ENCODE measurements around the gene OSBP2.

OSBP2 gene

DNA sequence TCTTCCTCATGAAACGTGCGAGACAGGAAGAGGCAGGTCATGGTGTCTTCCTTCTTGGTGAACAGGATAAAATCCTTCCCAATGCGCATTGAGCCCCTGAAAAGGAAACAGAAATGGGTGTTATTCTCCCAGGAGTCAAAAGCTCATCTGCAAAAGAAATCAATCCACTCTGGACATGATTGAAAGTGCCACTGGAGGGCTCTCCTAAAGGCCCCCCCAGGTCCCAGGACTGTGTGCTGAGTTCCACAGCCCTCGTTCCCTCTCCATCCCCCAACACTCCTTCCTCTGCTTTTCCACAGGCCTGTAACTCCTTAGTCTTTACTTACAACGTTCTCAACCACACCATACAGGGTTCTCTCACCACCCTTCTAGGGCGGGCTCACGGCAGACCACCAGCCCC is 251.7 kb downstream of the OSBP2 start:
- DNase-seq = no peak

DNA sequence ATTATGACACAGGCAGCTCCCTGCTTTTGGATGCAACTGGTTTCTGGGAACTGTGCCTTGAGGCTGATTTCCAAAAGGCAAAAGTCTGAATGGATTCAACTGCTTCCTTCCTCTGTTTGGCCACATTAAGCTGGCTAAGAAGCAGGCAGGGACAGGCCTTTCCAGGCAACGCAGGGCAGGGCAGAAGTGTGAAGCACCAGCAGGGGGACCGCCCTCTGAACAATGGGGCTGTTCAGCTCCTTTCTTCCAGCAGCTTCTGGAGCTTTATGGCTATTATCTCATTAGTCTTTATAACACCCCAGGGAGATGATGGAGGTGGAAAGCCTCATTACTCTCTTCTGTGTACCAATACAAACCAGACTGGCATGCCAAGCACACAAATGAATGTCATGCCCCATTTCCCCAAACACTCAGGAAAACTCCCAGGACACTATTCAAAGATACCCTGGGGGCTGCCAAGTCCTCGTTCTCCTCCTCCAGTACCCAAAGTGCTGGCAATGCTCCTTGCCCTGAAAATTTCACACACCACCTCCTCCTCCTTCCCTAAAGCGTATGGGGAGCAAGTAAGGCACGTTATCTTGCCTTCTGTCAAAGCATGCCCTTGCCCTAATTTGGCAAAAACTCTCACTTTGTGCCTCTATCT is 252.6 kb downstream of the OSBP2 start:
- no peak for DNase-seq

GRCh38 chr22:30947816-30948454 is 253.3 kb downstream of the OSBP2 start:
- DNase-seq = no peak

DNA sequence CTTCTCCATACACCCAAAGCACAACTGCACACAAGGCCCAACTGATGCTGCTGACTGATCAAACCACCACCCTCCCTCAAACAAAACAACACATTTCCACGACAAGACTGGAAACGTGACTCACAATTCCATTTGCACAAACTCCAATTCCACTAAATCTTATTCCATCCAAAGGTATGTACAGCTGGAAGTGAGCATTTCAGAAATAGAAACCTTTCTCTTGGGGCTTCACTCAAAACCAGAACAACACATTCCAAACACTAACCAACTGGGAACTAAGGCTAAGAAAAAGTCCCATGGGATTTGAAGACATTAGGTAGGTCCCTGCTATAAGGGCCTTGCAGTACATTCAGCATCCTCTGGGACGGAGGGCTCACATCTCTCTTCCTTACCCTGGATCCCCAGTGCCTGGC is 254.3 kb downstream of the OSBP2 start:
- DNase-seq = no peak

DNA sequence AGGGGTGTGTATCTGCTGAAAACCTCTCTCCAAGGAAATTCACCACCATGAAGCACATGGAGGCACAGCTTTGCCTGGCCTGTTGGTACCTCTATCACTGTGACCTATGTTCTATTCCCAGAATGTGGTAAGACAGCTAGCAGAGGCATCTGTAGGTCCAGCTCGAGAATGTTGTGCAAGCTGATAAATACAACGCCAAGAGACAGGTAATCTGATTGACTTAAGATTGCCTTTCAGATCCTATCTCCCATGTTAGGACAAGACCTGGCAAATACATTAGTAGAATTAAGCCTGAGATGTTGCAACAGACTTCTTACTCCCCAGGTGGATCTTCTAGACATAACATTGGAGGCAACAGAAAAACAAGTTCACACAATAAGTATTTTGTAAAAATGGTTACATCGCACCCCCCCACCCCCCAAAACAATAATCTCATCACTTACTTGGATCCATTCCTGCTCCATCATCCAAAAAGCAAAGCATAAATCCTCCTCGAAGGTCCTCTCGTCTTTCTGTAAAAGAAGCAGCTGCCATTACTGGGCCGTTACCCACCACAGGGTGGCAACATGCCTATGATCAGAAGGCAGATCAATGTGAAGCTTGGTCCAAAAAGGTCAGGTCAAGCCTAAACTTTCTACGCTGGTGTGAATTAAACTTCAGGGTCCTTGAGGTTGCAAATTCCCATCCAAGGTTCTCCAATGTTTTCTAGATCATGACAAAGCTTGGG is 255.4 kb downstream of the OSBP2 start:
- DNase-seq = no peak

DNA sequence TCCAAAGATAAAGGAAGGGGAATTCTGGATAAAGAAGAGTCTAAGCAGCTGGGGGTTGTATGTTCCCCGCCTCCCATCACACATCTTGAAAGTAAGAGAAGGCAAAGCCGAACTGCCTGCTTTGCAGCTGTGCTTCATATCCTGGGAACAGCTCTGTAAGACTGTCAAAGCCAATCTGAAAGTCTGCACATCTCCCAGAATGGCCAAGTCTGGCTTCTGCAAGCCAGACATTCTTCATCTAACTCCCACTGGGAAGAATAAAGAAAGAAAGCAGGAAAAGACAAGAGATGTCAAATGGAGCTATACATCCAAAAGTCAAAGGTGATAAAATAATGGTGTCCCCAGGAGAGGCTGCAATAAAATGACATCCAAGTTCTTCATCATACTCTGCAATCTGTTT is 258.5 kb downstream of the OSBP2 start:
- DNase-seq = no peak

- DNase-seq = no peak
Measured at GRCh38 chr22:30955153-30955552, 260.5 kb downstream of the OSBP2 start.
